ENCODE measurements around the gene CUEDC1. TPM values are rescaled to one million over a fixed set of nuclear protein-coding genes. Genes with fewer than 3 reads are reported as not detected.

The CUEDC1 gene
- total RNA-seq, 1 donor = 25.7 TPM

- no peak for DNase-seq (ENCODE audit: low read depth)
- no peak overlapping the region for H3K4me3 ChIP-seq (ENCODE audit: low read depth, low read length)
- no peak for TF ChIP-seq CTCF (IDR thresholded peaks at IDR 0.05; ENCODE audit: insufficient read depth, low read length)
Observed at GRCh38 chr17:57990037-57990436, 34.8 kb upstream of the CUEDC1 start.

- H3K4me3 ChIP-seq (ENCODE audit: low read depth, low read length) = peak overlapping the region; percentile 82
- no peak for TF ChIP-seq CTCF (IDR thresholded peaks at IDR 0.05; ENCODE audit: insufficient read depth, low read length)
- DNase-seq (ENCODE audit: low read depth) = peak; percentile 59
Observed at GRCh38 chr17:57988301-57989250, 33.4 kb upstream of the CUEDC1 start.

- TF ChIP-seq CTCF (IDR thresholded peaks at IDR 0.05; ENCODE audit: insufficient read depth, low read length) = no peak
- peak; percentile 44 for DNase-seq (ENCODE audit: low read depth)
Observed at GRCh38 chr17:57987581-57988300, 32.5 kb upstream of the CUEDC1 start, which contains the start of gene VEZF1. VEZF1 (minus strand) TSS chr17:57988254; CDS start chr17:57988111, 143 bp downstream.

GRCh38 chr17:57986841-57987580 lies 31.8 kb upstream of the CUEDC1 start:
- no peak for TF ChIP-seq CTCF (IDR thresholded peaks at IDR 0.05; ENCODE audit: insufficient read depth, low read length)
- peak overlapping the region; percentile 82 for H3K4me3 ChIP-seq (ENCODE audit: low read depth, low read length)
- DNase-seq (ENCODE audit: low read depth) = peak; percentile 75

More at GRCh38 chr17:57987581-57988300, 32.5 kb upstream of the CUEDC1 start, which contains the start of gene VEZF1:
- peak within 1 kb of the TSS; percentile 82 for H3K4me3 ChIP-seq (ENCODE audit: low read depth, low read length)

- TF ChIP-seq CTCF (IDR thresholded peaks at IDR 0.05; ENCODE audit: insufficient read depth, low read length) = no peak
- H3K4me3 ChIP-seq (ENCODE audit: low read depth, low read length) = peak overlapping the region; percentile 49
- DNase-seq (ENCODE audit: low read depth) = peak; percentile 59
Observed at GRCh38 chr17:57985675-57985974, 30.4 kb upstream of the CUEDC1 start.

- no peak for DNase-seq (ENCODE audit: low read depth)
- TF ChIP-seq CTCF (IDR thresholded peaks at IDR 0.05; ENCODE audit: insufficient read depth, low read length) = no peak
- peak overlapping the region; percentile 49 for H3K4me3 ChIP-seq (ENCODE audit: low read depth, low read length)
Observed at GRCh38 chr17:57984936-57985674, 29.9 kb upstream of the CUEDC1 start.
